ENCODE measurements around the gene SHISA9.

- TF ChIP-seq CTCF (IDR thresholded peaks at IDR 0.05) (no peak), POLR2A (IDR thresholded peaks at IDR 0.05) (no peak), EP300 (IDR thresholded peaks at IDR 0.05) (no peak)
Measured at GRCh38 chr16:13080531-13080930, 179.1 kb downstream of the SHISA9 start.
